ENCODE data around the gene SPATA31E1.

Gene SPATA31E1

DNA sequence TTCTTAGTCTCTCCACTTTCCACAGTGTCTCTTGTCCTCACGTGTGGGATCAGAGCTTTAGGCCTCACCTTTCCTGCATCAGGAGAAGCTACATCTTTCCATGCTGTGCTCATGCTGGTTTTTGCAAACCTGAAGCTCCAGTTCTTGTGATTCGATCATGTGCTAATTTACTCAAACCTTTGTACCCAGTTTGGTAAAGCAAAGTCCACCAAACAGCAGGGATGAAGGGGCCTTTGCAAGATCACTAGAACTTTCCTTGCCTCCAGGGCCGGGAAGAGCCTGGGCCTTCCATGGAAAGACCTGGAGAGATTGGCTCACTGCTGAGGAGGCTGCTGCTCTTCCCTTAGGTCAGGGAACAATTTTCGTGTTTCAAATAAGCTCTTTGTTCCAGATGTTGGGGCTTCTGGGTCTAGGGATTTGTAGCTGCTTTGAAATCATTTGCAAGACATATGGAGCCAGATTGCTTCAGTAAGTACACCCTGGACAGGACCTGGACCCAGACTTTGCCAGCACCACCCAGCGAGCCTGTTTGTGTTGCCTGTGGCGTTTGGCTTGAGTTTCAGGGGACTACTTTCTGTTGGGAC, 18.7 kb upstream of the SPATA31E1 start:
- DNase-seq = no peak

DNA sequence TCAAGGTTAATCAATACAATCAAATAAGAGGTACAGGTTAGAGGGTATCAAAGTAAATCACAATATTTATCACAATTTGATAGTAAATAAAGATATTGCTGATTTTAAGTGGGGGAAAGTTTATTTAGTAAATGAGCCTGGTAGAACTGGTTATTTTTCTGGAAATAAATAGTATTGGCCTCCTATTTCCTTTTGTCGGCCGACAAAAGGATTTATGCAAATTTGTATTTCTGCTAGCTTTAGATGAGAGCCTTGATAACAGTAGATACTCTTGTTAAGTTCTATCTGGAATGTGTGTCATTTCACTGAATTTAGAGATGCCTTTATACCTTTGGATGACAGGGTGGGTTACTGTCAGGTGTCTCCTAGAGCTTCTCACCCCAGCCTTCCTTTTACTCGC, 17.8 kb upstream of the SPATA31E1 start:
- DNase-seq = no peak

DNA sequence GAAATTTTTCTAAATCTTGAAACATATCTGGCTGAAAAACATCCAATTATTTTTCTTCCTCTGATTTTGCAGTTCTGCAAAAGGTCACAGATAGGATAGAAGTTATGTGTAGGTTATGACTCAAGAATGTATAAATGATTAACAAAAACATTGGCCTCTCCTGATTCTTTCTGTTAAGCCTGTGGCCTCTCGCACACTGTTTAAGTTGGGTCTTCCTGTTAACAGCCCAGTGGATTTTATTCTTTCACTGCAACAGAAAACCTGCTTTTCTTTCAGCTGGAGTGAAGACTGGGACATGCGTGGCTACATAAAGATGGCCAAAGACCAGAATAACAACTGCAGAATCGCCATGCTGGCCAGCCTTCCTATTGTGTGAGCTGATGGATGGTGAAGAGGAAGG, 17.1 kb upstream of the SPATA31E1 start:
- DNase-seq = no peak

DNA sequence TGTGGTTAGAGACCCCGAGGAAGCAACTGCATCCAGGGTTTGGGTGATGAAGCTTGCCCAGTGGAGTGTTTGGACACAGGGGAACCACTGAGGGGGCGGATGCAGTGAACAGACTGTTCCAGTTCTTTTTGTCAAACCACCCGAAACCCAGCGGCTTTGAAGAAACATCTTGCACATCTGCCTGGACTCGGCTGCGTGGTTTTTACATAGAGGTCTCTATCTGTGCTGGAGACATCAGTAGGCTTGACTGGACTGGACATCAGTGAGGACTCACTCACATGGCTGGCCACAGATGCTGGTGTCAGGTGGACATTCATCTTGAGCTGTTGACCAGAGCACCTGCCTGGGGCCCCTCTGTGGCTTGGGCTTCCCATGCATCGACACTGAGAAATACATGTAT, 15.3 kb upstream of the SPATA31E1 start:
- no peak for DNase-seq

DNA sequence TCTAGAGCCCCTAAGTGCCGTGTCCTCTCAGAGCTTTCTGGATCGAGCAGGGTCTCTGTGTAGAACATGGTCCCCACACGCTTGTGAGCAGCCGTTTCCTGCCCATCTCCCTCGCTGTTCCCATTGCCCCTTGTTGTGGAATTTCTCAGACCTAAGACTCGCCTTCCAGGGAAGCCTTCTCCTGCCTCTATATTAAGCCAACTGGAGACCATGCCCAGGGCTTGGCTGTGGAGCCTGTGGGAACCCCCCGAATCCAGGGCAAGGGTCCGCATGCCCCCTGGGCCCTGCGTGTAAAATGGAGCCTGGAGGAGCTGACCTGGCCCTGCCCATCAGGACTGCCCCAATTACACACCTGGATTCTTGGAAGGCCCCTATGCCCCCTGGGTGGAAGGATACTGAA, 14.5 kb upstream of the SPATA31E1 start:
- no peak for DNase-seq

DNA sequence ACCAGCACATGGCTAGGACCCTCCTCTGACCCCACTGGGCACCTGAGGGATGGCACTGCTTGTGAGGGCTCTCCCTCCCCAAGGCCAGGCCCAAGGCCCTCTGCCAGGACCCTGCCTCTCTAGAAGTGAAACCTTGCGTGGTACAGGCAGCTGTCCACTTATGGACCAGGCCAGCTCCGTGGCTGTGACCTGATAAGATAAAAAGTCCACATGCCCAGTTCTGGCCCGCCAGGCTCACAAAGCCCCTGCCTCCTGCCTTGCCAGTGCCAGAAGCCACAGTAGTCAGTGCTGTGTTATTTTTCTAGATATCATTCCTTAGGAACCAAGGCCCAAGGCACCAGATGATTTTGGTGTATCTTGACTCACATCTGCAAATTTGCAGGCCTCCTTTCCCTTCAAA, 14.0 kb upstream of the SPATA31E1 start:
- DNase-seq = no peak

DNA sequence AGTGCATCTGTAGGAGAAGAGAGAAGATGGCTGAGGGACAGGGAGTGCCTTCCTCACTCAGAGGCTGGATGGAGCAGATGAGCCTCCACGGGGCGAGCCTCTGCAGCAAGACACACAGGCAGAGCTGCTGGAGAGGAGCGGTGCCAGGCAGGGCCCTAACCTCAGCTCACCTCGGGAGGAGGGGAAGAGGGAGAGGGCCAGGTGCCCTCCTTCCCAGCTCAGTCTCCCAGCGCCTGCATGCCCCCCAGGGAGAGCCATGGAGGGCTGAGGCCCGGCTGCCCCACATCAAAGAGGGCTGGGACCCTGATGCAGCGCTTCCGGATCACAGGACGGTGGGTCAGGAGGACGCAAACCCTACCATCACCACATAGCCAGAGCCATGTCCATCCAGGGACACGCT, 13.6 kb upstream of the SPATA31E1 start:
- no peak for DNase-seq

DNA sequence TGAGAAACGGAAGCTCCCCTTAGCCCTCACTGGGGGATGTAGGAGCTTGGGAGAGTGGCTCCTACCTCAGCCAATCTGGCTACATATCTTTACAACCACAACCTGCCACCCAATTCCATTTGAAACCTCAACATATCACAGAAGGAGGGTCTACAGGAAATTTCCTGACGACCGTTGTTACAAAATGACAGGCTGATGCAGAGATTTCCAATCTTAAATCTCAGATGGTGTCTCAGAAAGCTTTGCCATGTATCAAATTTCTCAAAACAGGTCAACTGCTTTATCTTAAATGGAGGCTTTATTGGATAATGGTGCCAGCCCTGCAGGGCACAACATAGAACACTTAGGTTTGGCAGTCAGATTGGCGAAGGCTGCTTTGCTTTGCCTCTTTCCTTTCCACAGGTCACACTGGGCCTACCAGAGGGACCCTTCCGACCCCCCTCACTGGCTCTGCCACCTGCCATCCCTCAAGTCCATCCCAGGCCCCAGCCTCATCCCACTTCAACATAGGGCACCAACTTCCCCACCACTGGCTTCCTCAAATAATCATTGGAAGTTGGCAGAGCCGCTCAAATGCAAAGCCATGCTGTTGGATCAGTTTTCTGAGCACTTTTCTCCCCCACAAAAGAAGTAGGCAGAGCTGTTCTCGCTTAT, 11.1 kb upstream of the SPATA31E1 start:
- no peak for DNase-seq

DNA sequence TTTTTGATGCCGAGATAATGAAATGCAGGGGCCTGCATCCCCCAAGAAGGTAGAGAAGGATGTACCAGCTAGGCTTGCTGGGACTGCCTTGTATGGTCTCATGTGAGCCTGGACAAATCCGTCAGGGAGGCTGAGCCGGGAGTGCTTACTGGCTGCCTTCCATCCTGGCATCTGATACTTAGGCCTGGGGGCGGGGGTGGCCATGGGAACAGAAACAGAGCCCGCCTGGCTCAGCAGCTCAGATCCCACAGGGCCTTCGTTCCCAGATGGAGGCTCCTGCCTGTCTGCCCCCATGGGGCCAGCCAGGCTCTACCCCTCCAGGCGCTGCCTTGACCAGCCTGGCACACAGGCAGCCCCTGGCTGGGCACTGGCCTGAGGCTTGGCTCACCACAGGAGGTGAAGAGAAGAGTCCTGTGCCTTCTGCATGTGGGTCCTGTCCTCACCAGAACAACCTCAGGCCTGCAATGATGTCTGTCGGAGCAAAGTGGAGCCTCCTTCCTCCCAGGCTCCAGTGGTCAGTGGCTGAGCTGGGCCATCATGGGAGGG, 10.5 kb upstream of the SPATA31E1 start:
- DNase-seq = no peak

DNA sequence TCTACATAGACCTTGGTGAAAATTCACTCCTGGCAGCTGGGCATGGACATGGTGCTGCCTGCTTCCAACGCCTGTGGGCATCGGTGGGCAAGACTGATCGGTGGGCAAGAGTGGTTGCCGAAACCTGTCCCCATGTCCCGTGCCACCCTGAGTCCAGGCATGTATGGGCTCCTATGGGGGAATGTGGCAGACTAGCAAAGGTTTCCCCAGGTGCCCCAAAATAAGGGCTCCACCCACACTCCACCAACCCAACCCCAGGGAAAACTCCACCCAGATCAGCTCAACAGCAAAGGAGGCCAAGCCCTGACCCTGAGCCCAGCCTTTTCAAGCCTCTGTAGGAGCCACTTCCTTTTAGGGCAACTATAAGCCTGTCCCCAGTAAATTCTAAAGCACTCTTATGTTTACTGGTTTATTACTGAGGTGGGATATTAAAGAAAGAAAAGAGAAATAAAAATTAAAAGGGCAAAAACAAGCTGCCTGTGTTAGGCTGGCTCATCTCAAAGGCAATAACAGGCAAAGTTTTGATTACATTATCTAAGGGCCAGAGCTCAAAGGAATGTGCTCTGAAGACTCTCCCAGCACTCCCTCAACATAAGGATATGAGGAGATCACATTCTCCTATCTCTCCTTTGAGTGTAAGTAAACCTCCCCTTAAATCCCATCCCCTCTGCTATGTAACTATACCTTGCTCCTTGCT, 8.9 kb upstream of the SPATA31E1 start:
- no peak for DNase-seq

DNA sequence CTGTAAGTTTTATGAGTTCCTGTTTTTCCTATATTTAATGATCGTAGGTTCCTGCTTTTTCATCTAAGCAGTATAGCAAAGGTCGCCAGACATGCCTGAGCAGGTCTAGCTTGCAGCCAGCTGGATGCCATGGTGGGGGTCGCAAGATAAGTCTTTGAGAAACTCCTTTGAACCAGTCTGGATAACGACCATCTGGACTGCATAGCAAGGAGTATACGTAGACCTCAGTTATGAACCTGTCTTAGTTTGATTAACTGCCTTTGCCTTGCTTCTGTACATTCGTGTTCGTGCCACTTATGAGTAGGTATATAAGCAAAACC, 8.4 kb upstream of the SPATA31E1 start:
- DNase-seq = no peak

DNA sequence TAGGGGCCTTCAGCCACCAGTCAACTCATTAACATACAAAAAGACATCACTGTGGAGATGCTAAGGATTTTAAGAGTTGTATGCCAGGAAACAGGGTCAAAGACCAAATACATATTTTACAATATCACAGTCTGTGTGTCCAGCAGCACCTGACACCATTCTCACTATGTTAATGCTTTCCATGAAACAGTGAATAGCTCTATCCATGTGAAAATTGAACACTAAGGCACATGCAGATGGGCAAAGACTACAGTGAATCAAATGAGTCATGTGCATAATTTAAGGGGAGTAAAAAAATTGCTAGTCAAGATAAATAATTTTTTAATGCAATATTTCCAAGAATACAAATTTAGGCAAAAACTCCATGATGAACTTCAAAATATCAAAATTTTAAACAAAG, 7.6 kb upstream of the SPATA31E1 start:
- no peak for DNase-seq

DNA sequence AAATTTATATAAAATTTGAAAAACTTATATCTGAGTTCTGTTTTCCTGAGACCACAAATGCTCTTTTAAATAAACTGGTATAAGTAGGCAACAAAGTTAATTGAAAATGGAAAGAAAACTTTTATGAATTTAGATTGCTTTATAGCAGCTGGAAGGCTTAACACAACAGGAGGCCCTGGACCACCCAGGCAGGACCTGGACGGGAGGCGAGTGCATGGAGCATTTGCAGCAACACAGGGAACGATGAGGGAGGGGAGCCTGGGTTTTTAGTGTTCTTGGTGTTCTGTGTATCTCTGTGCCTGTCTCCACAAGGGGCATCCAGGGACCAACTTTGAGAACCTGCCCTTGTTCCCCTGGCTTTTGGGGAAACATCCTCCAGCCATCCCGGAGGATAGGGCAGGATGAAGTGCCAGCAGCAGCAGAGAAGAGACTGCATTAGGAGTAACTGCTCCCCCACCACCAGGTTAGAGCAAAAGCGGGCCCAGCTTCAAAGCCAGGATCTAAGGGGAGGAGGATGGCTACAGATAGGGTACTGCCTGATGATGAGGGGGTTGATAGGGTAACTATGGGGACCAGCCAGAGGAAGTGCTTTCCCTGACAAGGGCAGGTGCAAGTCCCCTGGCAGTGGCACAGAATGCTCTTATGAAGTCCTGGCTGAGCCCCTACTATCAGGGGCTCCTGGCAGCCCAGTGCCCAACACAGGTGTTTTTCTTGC, 6.7 kb upstream of the SPATA31E1 start:
- no peak for DNase-seq

DNA sequence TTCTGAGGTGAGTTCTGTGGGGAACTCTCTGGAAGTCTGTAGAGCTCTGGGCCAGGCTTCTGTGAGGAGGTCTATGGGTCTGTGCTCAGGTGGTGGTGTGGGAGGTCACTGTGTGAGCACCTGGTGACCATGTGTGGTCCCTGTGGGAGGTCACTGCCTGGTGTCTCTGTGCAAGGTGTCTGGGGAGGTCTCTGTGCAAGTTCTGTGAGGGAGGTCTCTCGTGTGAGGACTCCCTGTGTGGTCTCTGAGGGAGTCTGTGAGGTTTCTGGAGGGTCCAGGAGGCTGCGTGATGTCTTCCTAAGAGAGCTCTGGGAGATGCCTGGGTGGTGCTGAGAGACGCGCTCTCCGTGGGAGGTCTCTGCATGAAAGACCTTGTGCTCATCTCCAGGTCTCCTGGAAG, 6.0 kb upstream of the SPATA31E1 start:
- DNase-seq = no peak

DNA sequence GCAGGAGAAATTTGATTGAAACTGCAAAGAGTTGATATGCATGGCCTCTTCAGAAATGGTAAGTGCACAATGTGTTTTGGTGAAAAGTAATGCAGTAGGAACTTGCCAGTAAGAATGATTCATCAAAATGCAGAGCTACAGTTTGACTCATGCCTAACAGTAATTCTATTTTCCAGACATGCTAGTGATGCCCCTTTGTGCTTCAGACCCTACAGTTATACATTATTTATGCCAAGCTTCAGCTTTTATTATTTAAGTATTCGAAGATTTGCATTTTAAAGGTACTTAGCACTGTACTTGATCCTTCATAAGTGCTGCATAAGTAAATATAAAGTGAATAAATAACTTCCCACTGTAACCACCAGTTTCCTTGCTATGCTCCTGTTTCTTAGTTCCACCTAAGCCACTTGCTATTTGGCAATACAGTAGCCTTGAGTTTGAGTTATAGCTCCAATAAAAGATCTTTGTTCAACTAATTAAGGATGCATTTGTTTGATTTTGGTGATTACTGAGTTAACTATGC, 3.6 kb upstream of the SPATA31E1 start:
- DNase-seq = no peak

DNA sequence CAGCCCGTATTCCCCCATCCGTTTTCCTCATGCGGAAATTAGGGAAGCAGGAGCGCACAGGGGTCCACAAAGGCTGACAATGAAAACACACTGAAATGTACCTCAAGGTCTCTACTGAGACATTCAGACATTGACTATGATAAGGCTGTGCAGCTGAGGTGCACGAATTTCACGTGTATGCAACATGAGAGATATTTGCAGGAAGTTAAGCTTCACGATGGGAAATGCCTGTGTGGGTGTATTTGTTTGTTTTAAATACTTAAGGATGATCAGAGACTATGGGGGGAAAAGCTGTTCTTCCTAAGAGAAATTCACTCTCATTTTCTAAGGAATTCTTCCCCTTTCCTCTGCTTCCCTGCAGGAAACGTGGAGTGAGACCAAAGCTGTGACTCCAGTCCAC, 2.6 kb upstream of the SPATA31E1 start:
- DNase-seq = no peak

DNA sequence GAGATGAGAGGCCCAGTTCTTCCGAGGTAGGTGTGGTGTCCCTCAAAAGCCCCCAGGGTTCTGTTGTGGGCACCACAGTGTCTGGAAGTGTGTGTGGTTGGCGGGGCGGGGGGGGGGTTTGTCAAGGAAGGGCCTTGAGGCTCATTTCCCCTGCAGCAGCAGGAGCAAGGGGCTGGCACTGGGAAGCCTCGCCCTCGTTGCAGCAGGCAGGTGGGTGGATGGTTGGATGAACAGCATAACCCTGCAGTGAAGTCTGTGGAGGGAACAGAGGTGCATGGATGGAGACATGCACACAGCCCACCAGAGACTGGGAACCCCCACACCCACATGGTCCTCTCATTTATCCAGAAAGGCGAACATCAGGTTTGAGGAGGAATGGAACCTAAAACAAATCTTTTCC, 2.0 kb upstream of the SPATA31E1 start:
- no peak for DNase-seq

DNA sequence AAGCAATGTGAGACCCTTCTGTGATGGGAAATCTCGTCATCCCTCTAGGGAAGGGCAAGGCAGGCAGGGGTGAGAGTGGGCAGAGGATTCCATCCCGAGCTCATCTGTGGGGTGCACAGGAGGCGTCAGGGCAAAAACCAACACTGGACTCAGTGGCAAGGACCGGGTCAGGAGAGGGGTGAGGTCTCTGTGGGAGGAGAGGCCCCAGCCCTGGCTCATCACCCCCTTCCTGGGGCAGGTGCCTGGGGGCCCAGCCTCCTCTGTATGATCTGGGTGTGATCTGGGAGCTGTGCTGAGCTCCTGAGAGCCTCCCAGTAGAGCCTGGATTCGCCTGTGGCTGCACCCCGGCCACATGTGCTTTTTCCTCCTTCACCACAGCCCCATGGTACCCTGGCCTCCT, 597 bp downstream of the SPATA31E1 start:
- no peak for DNase-seq

DNA sequence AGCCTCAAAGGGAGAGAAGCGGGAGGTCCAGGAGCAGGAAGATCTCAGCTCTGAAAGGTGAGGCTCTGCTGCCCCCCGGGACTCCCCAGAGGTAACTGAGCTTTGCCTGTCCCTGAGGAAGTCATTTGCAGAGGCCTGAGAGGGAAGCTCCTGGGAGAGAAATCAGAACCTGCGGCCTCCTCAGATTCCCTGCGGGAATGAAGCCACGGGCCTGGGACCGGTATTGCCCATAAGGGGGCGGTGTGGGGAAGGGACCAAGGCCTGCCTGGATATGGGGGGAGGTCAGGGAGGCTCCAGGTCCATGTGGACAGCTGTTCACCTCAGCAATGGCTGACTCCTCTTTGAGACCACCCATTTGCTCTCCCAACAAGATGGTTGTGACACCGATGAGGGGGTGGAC, 1.3 kb downstream of the SPATA31E1 start:
- DNase-seq = no peak

DNA sequence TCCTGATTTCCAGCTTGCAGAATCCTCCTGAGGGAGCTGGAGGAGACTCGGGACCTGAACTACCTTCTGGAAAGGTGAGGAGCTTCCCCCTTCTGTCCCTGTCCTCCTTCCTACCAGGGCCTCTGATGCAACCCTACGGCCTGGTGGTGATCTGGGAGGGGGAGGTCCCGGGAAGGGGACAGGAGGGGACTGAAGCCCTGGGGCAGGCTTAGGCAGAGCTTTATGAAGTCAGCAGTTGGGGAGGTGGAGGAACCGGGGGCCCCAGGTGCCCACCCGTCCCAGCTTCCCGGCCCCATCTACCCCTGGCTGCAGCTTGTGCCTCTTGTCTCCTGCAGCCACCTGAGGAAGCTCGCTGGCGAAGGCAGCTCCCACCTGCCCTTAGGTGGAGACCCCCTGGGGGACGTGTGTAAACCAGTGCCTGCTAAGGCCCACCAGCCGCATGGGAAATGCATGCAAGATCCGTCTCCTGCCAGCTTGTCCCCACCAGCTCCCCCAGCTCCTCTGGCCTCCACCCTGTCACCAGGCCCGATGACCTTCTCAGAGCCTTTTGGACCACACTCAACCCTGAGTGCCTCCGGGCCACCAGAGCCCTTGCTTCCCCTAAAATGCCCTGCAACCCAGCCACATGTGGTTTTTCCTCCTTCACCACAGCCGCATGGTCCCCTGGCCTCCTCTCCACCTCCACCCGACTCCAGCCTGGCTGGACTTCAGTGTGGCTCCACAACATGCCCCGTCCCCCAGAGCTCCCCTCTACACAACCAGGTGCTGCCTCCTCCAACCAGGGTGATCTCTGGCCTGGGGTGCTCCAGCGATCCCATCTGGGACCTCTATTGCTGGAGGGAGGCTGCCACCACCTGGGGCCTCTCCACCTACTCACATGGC, 2.1 kb downstream of the SPATA31E1 start:
- no peak for DNase-seq

DNA sequence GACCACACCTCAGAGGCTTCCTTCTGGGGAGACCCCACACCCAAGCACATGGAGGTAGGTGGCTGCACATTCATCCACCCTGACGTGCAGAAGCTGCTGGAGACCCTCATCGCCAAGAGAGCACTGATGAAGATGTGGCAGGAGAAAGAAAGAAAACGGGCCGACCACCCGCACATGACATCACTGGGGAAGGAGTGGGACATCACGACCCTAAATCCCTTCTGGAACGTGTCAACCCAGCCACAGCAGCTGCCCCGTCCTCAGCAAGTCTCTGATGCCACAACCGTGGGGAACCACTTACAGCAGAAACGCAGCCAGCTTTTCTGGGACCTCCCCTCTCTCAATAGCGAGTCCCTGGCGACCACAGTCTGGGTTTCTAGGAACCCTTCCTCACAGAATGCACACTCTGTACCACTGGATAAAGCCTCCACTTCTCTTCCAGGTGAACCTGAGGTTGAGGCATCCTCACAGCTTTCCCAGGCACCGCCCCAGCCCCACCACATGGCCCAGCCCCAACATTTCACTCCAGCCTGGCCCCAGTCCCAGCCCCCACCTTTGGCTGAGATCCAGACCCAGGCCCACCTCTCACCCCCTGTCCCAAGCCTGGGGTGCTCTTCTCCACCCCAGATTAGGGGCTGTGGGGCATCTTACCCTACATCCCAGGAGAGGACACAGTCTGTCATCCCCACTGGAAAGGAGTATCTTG, 3.0 kb downstream of the SPATA31E1 start:
- no peak for DNase-seq

Data from stimulated activated CD4-positive, alpha-beta T cell treated with anti-CD3 and anti-CD28 coated beads, Interleukin-4, amount 100 ng/mL, for 4 hours (primary cell).